Suprapubic skin (tissue), 4 donors: Measurements from ENCODE around the gene VAV2. TPM values are rescaled to one million over a fixed set of nuclear protein-coding genes. Genes with fewer than 3 reads are reported as not detected.
A peak's percentile ranks its signal among the peaks of the same experiment; 100 is the strongest.

Experiments
- DNase-seq, 2 donors: peaks; one replicate each; pipeline ENCODE4 v3.0.0-alpha.2; 2019; ENCODE audit warnings: low spot score in 2 of 2
- H3K27ac ChIP-seq: fragments of 200-600 bp; sonication (generic); one replicate; pipeline ENCODE4 v1.5.1; 2019
- H3K27me3 ChIP-seq: fragments of 200-600 bp; sonication (generic); one replicate; pipeline ENCODE4 v1.5.1; 2019
- H3K36me3 ChIP-seq: fragments of 200-600 bp; sonication (generic); one replicate; pipeline ENCODE4 v1.5.1; 2019
- H3K4me1 ChIP-seq: fragments of 200-600 bp; sonication (generic); one replicate; pipeline ENCODE4 v1.5.1; 2019
- H3K4me3 ChIP-seq: fragments of 200-600 bp; sonication (generic); one replicate; pipeline ENCODE4 v1.5.1; 2019; ENCODE audit warnings: mild to moderate bottlenecking
- H3K9me3 ChIP-seq: fragments of 200-600 bp; sonication (generic); one replicate; pipeline ENCODE4 v1.5.1; 2019
- CTCF ChIP-seq, 2 donors: fragments of 200-600 bp in 1 of 2; fragments of 450-650 bp in 1 of 2; sonication (generic) in 1 of 2; IDR thresholded peaks; one replicate each; pipeline ENCODE4 v1.5.1; 2016 to 2019; ENCODE audit warnings: antibody characterized with exemption in 2 of 2, mild to moderate bottlenecking in 1 of 2, moderate library complexity in 1 of 2
- EP300 ChIP-seq: sonication (generic); formaldehyde crosslinking; IDR thresholded peaks from one replicate; pipeline ENCODE4 v1.6.1; 2017; ENCODE audit warnings: antibody characterized with exemption
- POLR2A ChIP-seq, 2 donors: fragments of 450-650 bp; IDR thresholded peaks; one replicate each; pipeline ENCODE4 v1.6.1; 2017; ENCODE audit warnings: antibody characterized with exemption in 2 of 2, mild to moderate bottlenecking in 2 of 2, moderate library complexity in 2 of 2
- POLR2AphosphoS5 ChIP-seq, 3 donors: sonication (generic); formaldehyde crosslinking; IDR thresholded peaks; one replicate each; pipeline ENCODE4 v1.6.1; 2017; ENCODE audit warnings: antibody characterized with exemption in 3 of 3
- WGBS: methylation state at CpG from one replicate; pipeline ENCODE4 v1.1.5; 2018; 5-methylcytosine and 5-hydroxymethylcytosine counted together
- total RNA-seq, 4 donors: library from RNA; depleted of rRNA; stranded (reverse); fragments of >200 nt; gene quantifications; one replicate each; pipeline ENCODE4 v1.1.0, GENCODE V29; 2016

VAV2 gene
- total RNA-seq, 4 donors from 2014 or later: 5.2 to 10.3 (median 6.4) TPM

GRCh38 chr9:133714606-133715294, 277.4 kb downstream of the VAV2 start:
- no peaks in the 10 kb centered on the region for H3K4me1 ChIP-seq
- TF ChIP-seq POLR2A (IDR thresholded peaks at IDR 0.05) (no peak), EP300 (no peak), POLR2AphosphoS5 (IDR thresholded peaks at IDR 0.05) (no peak), CTCF (IDR thresholded peaks at IDR 0.05) (no peak)
- no peak overlapping the region for H3K4me3 ChIP-seq
- no peak overlapping the region for H3K27ac ChIP-seq
- H3K36me3 ChIP-seq: no peaks in the 10 kb centered on the region
- H3K27me3 ChIP-seq: peaks cover 41% of the 10 kb centered on the region
- peak in 1 of 2 donors; percentile 56 for DNase-seq
- WGBS: 69% methylated on average over 15 of the region's 15 CpGs
- no peaks in the 10 kb centered on the region for H3K9me3 ChIP-seq

- Histone ChIP-seq H3K27me3 (peaks cover 41% of the 10 kb centered on the region), H3K9me3 (no peaks in the 10 kb centered on the region), H3K4me3 (no peak overlapping the region), H3K4me1 (no peaks in the 10 kb centered on the region), H3K36me3 (no peaks in the 10 kb centered on the region), H3K27ac (no peak overlapping the region)
- TF ChIP-seq POLR2A (IDR thresholded peaks at IDR 0.05) (no peak), EP300 (no peak), CTCF (IDR thresholded peaks at IDR 0.05) (no peak), POLR2AphosphoS5 (IDR thresholded peaks at IDR 0.05) (no peak)
- WGBS: 90% methylated on average over 16 of the region's 18 CpGs
- peak in 1 of 2 donors; percentile 47 for DNase-seq
Observed at GRCh38 chr9:133713960-133714495, 278.1 kb downstream of the VAV2 start.

GRCh38 chr9:133713150-133713959, 278.8 kb downstream of the VAV2 start:
- peak in 1 of 2 donors; percentile 48 for DNase-seq
- 82% methylated on average over 8 of the region's 25 CpGs for WGBS
- Histone ChIP-seq H3K36me3 (no peaks in the 10 kb centered on the region), H3K9me3 (no peaks in the 10 kb centered on the region), H3K27ac (no peak overlapping the region), H3K4me1 (no peaks in the 10 kb centered on the region), H3K27me3 (peaks cover 38% of the 10 kb centered on the region), H3K4me3 (no peak overlapping the region)
- TF ChIP-seq POLR2A (IDR thresholded peaks at IDR 0.05) (no peak), CTCF (IDR thresholded peaks at IDR 0.05) (no peak), EP300 (no peak), POLR2AphosphoS5 (IDR thresholded peaks at IDR 0.05) (no peak)

- no peaks in the 10 kb centered on the region for H3K36me3 ChIP-seq
- 84% methylated on average over 15 of the region's 22 CpGs for WGBS
- TF ChIP-seq POLR2AphosphoS5 (IDR thresholded peaks at IDR 0.05) (no peak), EP300 (no peak), POLR2A (IDR thresholded peaks at IDR 0.05) (no peak), CTCF (IDR thresholded peaks at IDR 0.05) (no peak)
- H3K4me1 ChIP-seq: no peaks in the 10 kb centered on the region
- peaks cover 40% of the 10 kb centered on the region for H3K27me3 ChIP-seq
- no peaks in the 10 kb centered on the region for H3K9me3 ChIP-seq
- DNase-seq: peak in 1 of 2 donors; percentile 55
- H3K27ac ChIP-seq: no peak overlapping the region
- no peak overlapping the region for H3K4me3 ChIP-seq
Observed at GRCh38 chr9:133712221-133713100, 279.7 kb downstream of the VAV2 start.

Other genes with a start within 250 kb of the VAV2 start
- 10 to 100 TPM in 1 of 4 donors, 1 to 10 TPM in 3; 6.2 to 10.4 (median 9.5) TPM for gene BRD3OS, start 33.2 kb upstream of the VAV2 start, total RNA-seq
- 10 to 100 TPM; 17.6 to 52.9 (median 29.0) TPM for gene BRD3, start 75.7 kb upstream of the VAV2 start, total RNA-seq
- 10 to 100 TPM; 21.7 to 37.8 (median 26.5) TPM for gene WDR5, start 143.8 kb upstream of the VAV2 start, total RNA-seq
- gene RNU6ATAC, start 172.2 kb upstream of the VAV2 start, total RNA-seq: not detected